Measurements from ENCODE around the gene DUSP5. TPM values are rescaled to one million over a fixed set of nuclear protein-coding genes. Genes with fewer than 3 reads are reported as not detected.

The DUSP5 gene
- polyA plus RNA-seq, 2 of the 4 experiments (the other 2 are of a cell fraction), result 48.8 to 171 TPM

GRCh38 chr10:110459600-110459999, 38.1 kb upstream of the DUSP5 start (continued):
- TF ChIP-seq PHF8 (IDR thresholded peaks at IDR 0.05; ENCODE audit: borderline replicate concordance, low read depth) (no peak), RFX5 (IDR thresholded peaks at IDR 0.05) (no peak), HDAC2 (IDR thresholded peaks at IDR 0.05) (no peak)

- no peak for FAIRE-seq
- Histone ChIP-seq H3K4me2 (peak overlapping the region; percentile 70), H3K4me1 (peaks cover 63% of the 10 kb centered on the region), H3K9me3 (no peaks in the 10 kb centered on the region), H3K4me3 (no peak overlapping the region), H3K27ac (peak overlapping the region; percentile 91 to 93)
- DNase-seq (ENCODE audit: low read depth in 1 of 2, low spot score in 1 of 2), result peak in 1 of 2 experiments; percentile 68
- ChIA-PET POLR2A (interaction anchor here (0.9 kb wide), 1 partner anchor 38 kb away, joined by 6 read pairs; no protein-coding TSS in a partner anchor), CTCF (interaction anchor here (0.7 kb wide), 2 partner anchors 13 to 105 kb away, joined by 3 read pairs; no protein-coding TSS in a partner anchor)
- ATAC-seq, result peak; percentile 35 to 62; a peak in 5 of 6 replicates
- no peak for TF ChIP-seq HOXB5 (CRISPR knock-in tag; IDR thresholded peaks at IDR 0.05)
- TF ChIP-seq, protein P1, sequence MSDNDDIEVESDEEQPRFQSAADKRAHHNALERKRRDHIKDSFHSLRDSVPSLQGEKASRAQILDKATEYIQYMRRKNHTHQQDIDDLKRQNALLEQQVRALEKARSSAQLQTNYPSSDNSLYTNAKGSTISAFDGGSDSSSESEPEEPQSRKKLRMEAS (IDR thresholded peaks at IDR 0.05), result peak; percentile 21; the same call in 1 of the 2 replicates
- no peak for TF ChIP-seq KDM5A (IDR thresholded peaks at IDR 0.05)
- no peak for TF ChIP-seq HEYL (CRISPR knock-in tag; IDR thresholded peaks at IDR 0.05)
- 0 out of 3 replicates have a peak, but pooled peaks have one; percentile 36 for TF ChIP-seq SMC3 (IDR thresholded peaks at IDR 0.05)
- TF ChIP-seq FOSL2 (IDR thresholded peaks at IDR 0.05), result 0 out of 2 replicates have a peak, but pooled peaks have one; percentile 37
- peak; percentile 41; the same call in 1 of the 2 replicates for TF ChIP-seq FOSL2 (CRISPR knock-in tag; IDR thresholded peaks at IDR 0.05)
- peak; percentile 46 to 76; a peak in 4 of 5 replicates for TF ChIP-seq JUN (IDR thresholded peaks at IDR 0.05)
- peak; percentile 54; the same call in 1 of the 2 replicates for TF ChIP-seq JUNB (IDR thresholded peaks at IDR 0.05)
- TF ChIP-seq ESRRA (IDR thresholded peaks at IDR 0.05; ENCODE audit: borderline replicate concordance, low read length), result no peak
- peak; percentile 40; the same call in 1 of the 2 replicates for TF ChIP-seq HOXB13 (CRISPR knock-in tag; IDR thresholded peaks at IDR 0.05; ENCODE audit: low read depth)
- TF ChIP-seq, protein P2, sequence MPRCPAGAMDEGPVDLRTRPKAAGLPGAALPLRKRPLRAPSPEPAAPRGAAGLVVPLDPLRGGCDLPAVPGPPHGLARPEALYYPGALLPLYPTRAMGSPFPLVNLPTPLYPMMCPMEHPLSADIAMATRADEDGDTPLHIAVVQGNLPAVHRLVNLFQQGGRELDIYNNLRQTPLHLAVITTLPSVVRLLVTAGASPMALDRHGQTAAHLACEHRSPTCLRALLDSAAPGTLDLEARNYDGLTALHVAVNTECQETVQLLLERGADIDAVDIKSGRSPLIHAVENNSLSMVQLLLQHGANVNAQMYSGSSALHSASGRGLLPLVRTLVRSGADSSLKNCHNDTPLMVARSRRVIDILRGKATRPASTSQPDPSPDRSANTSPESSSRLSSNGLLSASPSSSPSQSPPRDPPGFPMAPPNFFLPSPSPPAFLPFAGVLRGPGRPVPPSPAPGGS (IDR thresholded peaks at IDR 0.05), result 0 out of 3 replicates have a peak, but pooled peaks have one; percentile 37
- TF ChIP-seq EP300 (IDR thresholded peaks at IDR 0.05), result peak; percentile 70 to 80; a peak in 3 of 5 replicates
- no peak for TF ChIP-seq EHF (CRISPR knock-in tag; IDR thresholded peaks at IDR 0.05)
- WGBS (ENCODE audit: missing lambda C conversion rate), result 41% methylated on average over 8 of the region's 16 CpGs
Observed at GRCh38 chr10:110460111-110460809, 37.4 kb upstream of the DUSP5 start.

- no peak for DNase-seq (ENCODE audit: low read depth in 1 of 2, low spot score in 1 of 2)
- CTCF ChIA-PET, result interaction anchor here (1.0 kb wide), 1 partner anchor 12 kb away, joined by 6 read pairs; no protein-coding TSS in a partner anchor
- peak overlapping the region; percentile 91 to 93 for H3K27ac ChIP-seq
- no peak for ATAC-seq
- peaks cover 55% of the 10 kb centered on the region for H3K4me1 ChIP-seq
- no peak overlapping the region for H3K4me3 ChIP-seq
- H3K9me3 ChIP-seq, result no peaks in the 10 kb centered on the region
- no peak for FAIRE-seq
- WGBS (ENCODE audit: missing lambda C conversion rate), result 79% methylated on average over 5 of the region's 7 CpGs
- POLR2A ChIA-PET, result no interaction called here
- H3K4me2 ChIP-seq, result peak overlapping the region; percentile 70; the same call in 2 of the 3 replicates
- TF ChIP-seq ZFP36 (IDR thresholded peaks at IDR 0.05; ENCODE audit: borderline replicate concordance, partially characterized antibody) (no peak), POLR2AphosphoS2 (conservative IDR thresholded peaks at IDR 0.05; ENCODE audit: low read length) (no peak), CBX2 (IDR thresholded peaks at IDR 0.05; ENCODE audit: borderline replicate concordance, low read depth) (no peak), JUNB (IDR thresholded peaks at IDR 0.05) (no peak), ESRRA (IDR thresholded peaks at IDR 0.05; ENCODE audit: borderline replicate concordance, low read length) (no peak), GATA3 (IDR thresholded peaks at IDR 0.05; ENCODE audit: borderline replicate concordance) (no peak), RFX5 (IDR thresholded peaks at IDR 0.05) (no peak), HEYL (CRISPR knock-in tag; IDR thresholded peaks at IDR 0.05) (no peak), JUN (IDR thresholded peaks at IDR 0.05) (no peak), ELK1 (IDR thresholded peaks at IDR 0.05; ENCODE audit: low read depth, low read length) (no peak), CHD4 (IDR thresholded peaks at IDR 0.05; ENCODE audit: borderline replicate concordance) (no peak), RNF2 (IDR thresholded peaks at IDR 0.05; ENCODE audit: borderline replicate concordance, low read depth) (no peak)
- TF ChIP-seq, protein P3, sequence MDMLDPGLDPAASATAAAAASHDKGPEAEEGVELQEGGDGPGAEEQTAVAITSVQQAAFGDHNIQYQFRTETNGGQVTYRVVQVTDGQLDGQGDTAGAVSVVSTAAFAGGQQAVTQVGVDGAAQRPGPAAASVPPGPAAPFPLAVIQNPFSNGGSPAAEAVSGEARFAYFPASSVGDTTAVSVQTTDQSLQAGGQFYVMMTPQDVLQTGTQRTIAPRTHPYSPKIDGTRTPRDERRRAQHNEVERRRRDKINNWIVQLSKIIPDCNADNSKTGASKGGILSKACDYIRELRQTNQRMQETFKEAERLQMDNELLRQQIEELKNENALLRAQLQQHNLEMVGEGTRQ (IDR thresholded peaks at IDR 0.05), result no peak
- TF ChIP-seq, protein P4, sequence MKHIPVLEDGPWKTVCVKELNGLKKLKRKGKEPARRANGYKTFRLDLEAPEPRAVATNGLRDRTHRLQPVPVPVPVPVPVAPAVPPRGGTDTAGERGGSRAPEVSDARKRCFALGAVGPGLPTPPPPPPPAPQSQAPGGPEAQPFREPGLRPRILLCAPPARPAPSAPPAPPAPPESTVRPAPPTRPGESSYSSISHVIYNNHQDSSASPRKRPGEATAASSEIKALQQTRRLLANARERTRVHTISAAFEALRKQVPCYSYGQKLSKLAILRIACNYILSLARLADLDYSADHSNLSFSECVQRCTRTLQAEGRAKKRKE (CRISPR knock-in tag; IDR thresholded peaks at IDR 0.05; ENCODE audit: low read depth), result no peak
Observed at GRCh38 chr10:110461088-110461487, 36.6 kb upstream of the DUSP5 start.

Measured in A549 (cell line).